ENCODE data around the gene MICALL1.
A peak's percentile ranks its signal among the peaks of the same experiment; 100 is the strongest.

Gene MICALL1

GRCh38 chr22:37906364-37907008 lies 389 bp downstream of the MICALL1 start:
- peak in 1 of 2 donors; percentile 13 for DNase-seq (ENCODE audit: low read depth in 1 of 2, low spot score in 1 of 2)

- DNase-seq (ENCODE audit: low read depth in 1 of 2, low spot score in 1 of 2): no peak
Observed at GRCh38 chr22:37907036-37907954, 1.2 kb downstream of the MICALL1 start.

DNA sequence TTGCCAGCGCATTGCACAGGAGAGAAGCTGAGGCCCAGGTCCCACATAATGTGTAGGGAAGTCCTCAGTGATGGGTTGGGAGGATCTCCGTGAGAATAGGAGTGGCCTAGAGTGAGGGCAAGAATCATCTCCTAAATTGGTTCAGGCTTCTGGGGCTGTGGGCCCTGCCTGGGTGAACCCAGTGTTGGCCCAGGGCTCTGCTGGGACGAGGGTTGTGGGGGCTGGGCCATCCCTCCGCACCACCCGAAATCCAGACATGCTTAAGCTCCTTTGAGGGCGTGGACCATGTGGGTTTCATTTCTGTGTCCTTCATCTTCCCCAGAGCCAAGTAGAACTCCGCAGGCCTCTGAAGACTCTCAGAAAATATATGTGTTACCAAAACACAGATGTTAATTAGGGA lies 3.7 kb downstream of the MICALL1 start:
- DNase-seq (ENCODE audit: low read depth in 1 of 2, low spot score in 1 of 2): no peak

GRCh38 chr22:37910890-37911672 lies 5.0 kb downstream of the MICALL1 start:
- DNase-seq (ENCODE audit: low read depth in 1 of 2, low spot score in 1 of 2): no peak

DNA sequence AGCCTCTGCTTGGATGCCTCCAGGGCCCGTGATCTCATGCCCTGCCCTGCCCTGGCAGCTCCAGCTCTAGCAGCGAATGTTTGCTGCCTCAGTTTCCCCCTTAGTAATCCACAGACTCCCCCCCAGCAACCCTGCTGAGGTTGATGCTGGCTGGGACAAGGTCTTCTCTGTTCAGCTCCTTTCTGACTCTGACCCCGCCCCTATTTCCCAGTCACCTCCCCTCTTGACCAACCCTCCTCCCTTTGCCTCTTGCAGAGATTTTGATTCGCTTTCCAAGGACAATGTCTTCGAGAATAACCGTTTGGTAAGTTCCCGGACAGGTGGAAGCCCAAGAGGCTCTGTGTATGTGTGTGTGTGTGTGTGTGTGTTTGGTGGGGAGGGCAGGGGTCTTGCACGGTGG lies 5.6 kb downstream of the MICALL1 start:
- DNase-seq (ENCODE audit: low read depth in 1 of 2, low spot score in 1 of 2): no peak

GRCh38 chr22:37912171-37912570 lies 6.1 kb downstream of the MICALL1 start:
- no peak for DNase-seq (ENCODE audit: low read depth in 1 of 2, low spot score in 1 of 2)

DNA sequence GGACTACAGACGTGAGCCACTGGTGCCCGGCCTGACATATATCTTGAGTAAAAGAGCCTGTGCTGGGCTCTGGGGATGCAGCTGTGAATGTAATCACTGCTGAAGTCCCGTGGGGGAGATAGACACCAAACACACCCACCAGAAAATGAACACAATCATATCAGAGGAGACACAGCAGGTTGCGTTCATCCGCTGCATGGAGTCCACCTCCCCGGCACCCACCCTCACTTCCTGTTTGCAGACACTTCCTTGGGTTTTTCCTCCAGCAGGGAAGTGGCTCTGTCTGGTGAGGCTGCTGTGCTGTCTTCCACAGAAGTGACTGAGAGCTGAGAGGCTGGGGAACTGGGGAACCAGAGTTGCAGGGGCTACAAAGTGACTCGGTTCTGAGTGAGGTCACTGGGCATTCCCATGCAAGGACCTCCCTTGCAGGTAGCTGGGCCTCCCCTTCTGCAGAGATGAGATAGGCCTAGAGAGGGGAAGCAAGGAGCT lies 7.2 kb downstream of the MICALL1 start:
- no peak for DNase-seq (ENCODE audit: low read depth in 1 of 2, low spot score in 1 of 2)

DNA sequence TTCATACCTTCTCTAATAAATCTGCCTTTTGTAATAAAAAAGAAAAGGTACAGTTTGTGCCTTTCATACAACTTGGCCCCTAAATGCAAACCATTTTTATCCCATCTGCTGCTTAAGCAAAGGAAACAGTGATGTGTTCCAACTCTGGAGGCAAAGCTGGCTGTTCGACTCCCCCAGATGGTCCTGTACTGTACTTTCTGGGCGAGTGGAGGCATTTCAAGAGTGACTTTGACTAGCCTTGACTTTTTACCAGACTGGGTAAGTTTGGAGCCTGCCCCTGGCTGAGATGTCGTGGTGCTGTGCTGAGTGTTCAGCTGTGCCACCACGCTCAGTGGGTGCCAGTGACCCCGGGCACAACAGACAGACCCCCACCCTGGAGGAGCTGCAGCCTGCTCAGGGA lies 10.2 kb downstream of the MICALL1 start:
- no peak for DNase-seq (ENCODE audit: low read depth in 1 of 2, low spot score in 1 of 2)

- no peak for DNase-seq (ENCODE audit: low read depth in 1 of 2, low spot score in 1 of 2)
Observed at GRCh38 chr22:37917874-37918548, 11.9 kb downstream of the MICALL1 start.

GRCh38 chr22:37918580-37919270 lies 12.6 kb downstream of the MICALL1 start:
- DNase-seq (ENCODE audit: low read depth in 1 of 2, low spot score in 1 of 2): no peak

DNA sequence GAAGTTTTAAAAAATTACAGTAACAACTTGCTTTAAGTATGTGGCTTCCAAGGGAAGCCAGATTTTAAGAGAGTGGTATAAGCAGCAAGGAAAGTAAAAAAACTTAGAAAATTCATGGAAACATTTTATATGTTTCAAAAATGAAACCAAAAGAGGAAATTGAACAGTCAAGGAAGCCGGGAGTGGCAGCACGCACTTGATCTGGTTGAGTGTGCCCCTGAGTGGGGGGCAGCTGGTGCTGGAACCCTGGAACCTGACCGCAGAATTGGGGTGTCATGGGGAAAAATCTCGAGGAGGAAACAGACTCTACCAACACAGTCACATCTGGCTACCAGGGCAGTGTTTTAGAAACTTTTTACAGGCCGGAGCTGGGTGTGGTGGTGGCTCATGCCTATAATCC lies 14.0 kb downstream of the MICALL1 start:
- DNase-seq (ENCODE audit: low read depth in 1 of 2, low spot score in 1 of 2): no peak

DNA sequence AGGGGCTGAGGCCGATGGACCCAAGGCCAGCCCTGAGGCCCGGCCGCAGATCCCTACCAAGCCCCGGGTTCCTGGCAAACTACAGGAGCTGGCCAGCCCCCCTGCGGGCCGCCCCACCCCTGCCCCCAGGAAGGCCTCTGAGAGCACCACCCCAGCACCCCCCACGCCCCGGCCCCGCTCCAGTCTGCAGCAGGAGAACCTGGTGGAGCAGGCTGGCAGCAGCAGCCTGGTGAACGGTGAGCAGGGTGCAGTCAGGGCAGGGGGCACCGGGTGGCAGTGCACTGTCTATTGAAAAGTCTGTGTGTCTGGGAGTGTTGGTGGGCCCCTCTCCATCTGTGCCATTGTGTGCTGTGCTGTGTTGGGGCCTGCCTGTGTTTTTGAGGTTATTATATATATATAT lies 16.1 kb downstream of the MICALL1 start:
- DNase-seq (ENCODE audit: low read depth in 1 of 2, low spot score in 1 of 2): no peak

DNA sequence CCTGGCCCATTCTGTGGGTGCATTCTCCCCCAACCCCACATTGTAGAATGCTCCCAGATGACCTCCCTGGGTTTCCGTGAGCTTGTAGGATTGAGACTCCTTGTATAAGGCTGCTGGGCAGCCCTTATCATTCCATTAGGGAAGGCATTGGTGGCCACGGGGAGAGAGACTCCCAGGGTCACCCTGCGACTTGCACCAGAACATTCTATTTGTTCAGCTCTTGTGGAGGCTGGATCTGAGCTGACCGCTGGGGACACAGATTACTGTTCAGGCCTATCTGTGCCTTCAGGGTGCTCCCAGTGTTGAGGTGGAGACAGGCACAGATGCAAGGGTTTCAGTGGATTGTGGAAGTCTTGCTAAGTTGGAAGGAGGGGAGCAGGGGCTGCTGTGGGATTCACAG lies 17.8 kb downstream of the MICALL1 start:
- DNase-seq (ENCODE audit: low read depth in 1 of 2, low spot score in 1 of 2): no peak

GRCh38 chr22:37924386-37925065 lies 18.4 kb downstream of the MICALL1 start:
- DNase-seq (ENCODE audit: low read depth in 1 of 2, low spot score in 1 of 2): no peak

GRCh38 chr22:37925330-37925729 lies 19.2 kb downstream of the MICALL1 start:
- no peak for DNase-seq (ENCODE audit: low read depth in 1 of 2, low spot score in 1 of 2)

GRCh38 chr22:37925767-37926166 lies 19.7 kb downstream of the MICALL1 start:
- DNase-seq (ENCODE audit: low read depth in 1 of 2, low spot score in 1 of 2): no peak

DNA sequence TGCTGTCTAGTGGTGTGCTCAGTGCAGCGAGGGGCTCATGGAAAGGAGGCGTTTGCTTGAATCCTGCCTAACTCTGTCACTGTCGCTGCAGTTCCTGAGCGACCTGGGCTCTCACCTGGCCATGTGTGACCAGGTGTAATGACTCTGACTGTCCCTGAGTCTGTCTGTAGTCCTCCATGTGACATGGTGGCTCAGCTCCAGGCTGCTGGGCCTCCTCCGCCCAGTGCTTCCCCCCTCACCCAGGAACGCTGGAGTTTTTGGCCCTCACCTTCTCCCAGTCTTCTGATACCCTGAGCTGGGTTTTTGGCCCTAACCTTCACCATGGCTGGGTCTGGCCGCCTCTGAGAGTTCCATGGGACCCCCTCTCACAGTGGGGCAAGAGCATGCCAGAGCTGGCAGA lies 20.3 kb downstream of the MICALL1 start:
- no peak for DNase-seq (ENCODE audit: low read depth in 1 of 2, low spot score in 1 of 2)

GRCh38 chr22:37926771-37927636 lies 20.9 kb downstream of the MICALL1 start:
- no peak for DNase-seq (ENCODE audit: low read depth in 1 of 2, low spot score in 1 of 2)

GRCh38 chr22:37927637-37927936 lies 21.5 kb downstream of the MICALL1 start:
- no peak for DNase-seq (ENCODE audit: low read depth in 1 of 2, low spot score in 1 of 2)

All from stimulated activated CD4-positive, alpha-beta T cell treated with anti-CD3 and anti-CD28 coated beads, Interleukin-15, amount 100 ng/mL, for 1 hour (primary cell).